Duodenal mucosa (tissue), 2 donors: Measurements from ENCODE around the gene DHX34.
"Not testable (repeated sequence)": the region's sequence is repeated elsewhere in the genome, so short reads cannot be mapped to it uniquely, and the experiment has no call there.

ENCODE experiments used
- H3K27ac ChIP-seq: one replicate; pipeline ENCODE4 v1.7.0; 2013; ENCODE audit warnings: low read depth, low read length
- H3K27me3 ChIP-seq, 2 donors: one replicate each; pipeline ENCODE4 v1.7.0; 2013; ENCODE audit warnings: low read length in 2 of 2, control low read depth in 1 of 2; ENCODE audit not compliant: insufficient read depth in 2 of 2, control insufficient read depth in 1 of 2
- H3K36me3 ChIP-seq, 2 donors: one replicate each; pipeline ENCODE4 v1.7.0; 2013; ENCODE audit warnings: low read length in 2 of 2, control low read depth in 1 of 2; ENCODE audit not compliant: insufficient read depth in 2 of 2, control insufficient read depth in 1 of 2
- H3K4me1 ChIP-seq, 2 donors: one replicate each; pipeline ENCODE4 v1.7.0; 2013; ENCODE audit warnings: low read length in 2 of 2, control low read depth in 1 of 2; ENCODE audit not compliant: insufficient read depth in 2 of 2, control insufficient read depth in 1 of 2
- H3K4me3 ChIP-seq, 2 donors: one replicate each; pipeline ENCODE4 v1.7.0; 2013; ENCODE audit warnings: low read length in 2 of 2, low read depth in 1 of 2
- H3K9ac ChIP-seq, 2 donors: one replicate each; pipeline ENCODE4 v1.7.0; 2013; ENCODE audit warnings: low read length in 2 of 2, low read depth in 1 of 2
- H3K9me3 ChIP-seq, 2 donors: one replicate each; pipeline ENCODE4 v1.7.0; 2013; ENCODE audit warnings: low read length in 2 of 2, control low read depth in 1 of 2; ENCODE audit not compliant: control insufficient read depth in 1 of 2

DHX34 gene

DNA sequence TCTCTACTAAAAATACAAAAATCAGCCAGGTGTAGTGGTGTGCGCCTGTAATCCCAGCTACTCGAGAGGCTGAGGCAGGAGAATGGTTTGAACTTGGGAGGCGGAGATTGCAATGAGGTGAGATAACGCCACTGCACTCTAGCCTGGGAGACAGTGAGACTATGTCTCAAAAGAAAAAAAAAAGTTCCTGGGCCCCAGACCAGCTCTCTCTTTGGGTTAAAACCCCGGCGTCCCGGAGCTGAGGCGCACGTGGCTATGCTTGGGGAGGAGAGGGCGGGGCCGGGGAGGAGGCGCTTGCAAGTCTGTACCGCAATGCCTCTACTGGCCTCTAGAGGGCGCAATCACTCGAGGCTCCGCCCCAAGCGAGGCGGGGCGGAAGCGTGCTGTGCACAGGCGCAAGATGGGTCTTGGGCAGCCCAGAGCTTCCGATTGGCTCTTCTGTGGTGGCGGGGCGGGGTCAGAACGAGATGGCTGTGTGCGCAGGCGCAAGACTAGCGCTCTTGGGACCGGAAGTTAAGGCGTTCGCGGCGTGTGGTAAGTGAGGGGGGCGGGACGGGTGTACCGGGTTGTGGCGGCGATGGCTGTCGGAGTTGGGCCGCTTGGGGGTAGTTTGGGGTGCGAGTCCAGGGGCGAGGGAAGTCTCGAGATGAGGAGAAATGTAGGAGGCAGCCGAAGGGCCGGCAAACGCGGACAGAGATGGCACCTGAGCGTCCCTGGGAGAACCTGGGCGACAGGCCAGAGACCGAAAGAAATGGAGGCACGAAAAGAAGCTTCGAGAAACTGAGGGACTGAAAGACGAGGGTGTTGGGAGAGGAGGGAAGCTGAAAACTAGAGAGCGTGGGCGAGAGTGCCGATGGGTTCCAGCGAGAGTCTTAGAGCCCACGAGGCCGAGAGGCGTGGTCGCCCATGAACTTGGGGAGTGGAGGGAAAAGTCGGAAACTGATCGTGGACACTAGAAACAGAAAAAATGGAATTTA, at the start of gene DHX34:
DHX34 (plus strand) TSS at position 497 of the 977 bp plus-strand sequence. CDS start 3,716 bp downstream, outside the sequence.
- Histone ChIP-seq H3K4me1 (peaks cover 16 to 18% of the 10 kb centered on the region in 2 donors), H3K4me3 (peak within 1 kb of the TSS; percentile 81 to 95), H3K36me3 (peaks cover 7 to 14% of the 10 kb centered on the region in 2 donors), H3K27ac (peak within 1 kb of the TSS; percentile 44), H3K27me3 (no peaks in the 10 kb centered on the region), H3K9me3 (no peaks in the 10 kb centered on the region), H3K9ac (peak within 1 kb of the TSS; percentile 68 to 84)

GRCh38 chr19:47300867-47301266, 48.2 kb upstream of the DHX34 start:
- not testable (repeated sequence) for H3K27ac ChIP-seq, H3K4me3 ChIP-seq, H3K9me3 ChIP-seq, H3K9ac ChIP-seq, H3K36me3 ChIP-seq, H3K4me1 ChIP-seq, H3K27me3 ChIP-seq

DNA sequence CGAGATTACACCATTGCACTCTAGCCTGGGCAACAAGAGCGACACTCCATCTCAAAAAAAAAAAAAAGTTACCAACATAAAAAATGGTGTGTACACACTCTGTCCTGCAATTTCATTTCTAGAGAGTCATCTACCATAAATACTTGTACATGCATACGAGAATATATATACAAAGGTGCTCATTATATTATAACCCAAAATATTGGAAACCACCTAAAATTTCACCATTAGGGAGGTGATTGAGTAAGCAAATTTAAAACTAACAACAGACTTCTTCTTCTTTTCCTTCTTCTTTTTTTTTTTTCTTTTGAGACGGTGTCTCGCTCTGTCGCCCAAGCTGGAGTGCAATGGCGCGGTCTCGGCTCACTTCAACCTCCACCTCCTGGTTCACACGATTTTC, 46.9 kb upstream of the DHX34 start:
- Histone ChIP-seq H3K36me3 (no peaks in the 10 kb centered on the region), H3K4me1 (peaks cover 2 to 3% of the 10 kb centered on the region in 2 donors), H3K4me3 (no peak overlapping the region), H3K27ac (no peak overlapping the region), H3K9ac (no peak overlapping the region), H3K27me3 (no peaks in the 10 kb centered on the region), H3K9me3 (no peaks in the 10 kb centered on the region)

GRCh38 chr19:47303966-47304365, 45.1 kb upstream of the DHX34 start:
- H3K9ac ChIP-seq: no peak overlapping the region

GRCh38 chr19:47305309-47305751, 43.8 kb upstream of the DHX34 start:
- H3K4me1 ChIP-seq: peaks cover 2 to 3% of the 10 kb centered on the region in 2 donors
- no peaks in the 10 kb centered on the region for H3K9me3 ChIP-seq
- no peaks in the 10 kb centered on the region for H3K36me3 ChIP-seq
- H3K27ac ChIP-seq: no peak overlapping the region
- H3K9ac ChIP-seq: no peak overlapping the region
- H3K4me3 ChIP-seq: no peak overlapping the region
- H3K27me3 ChIP-seq: no peaks in the 10 kb centered on the region

More at GRCh38 chr19:47303966-47304365, 45.1 kb upstream of the DHX34 start:
- no peak overlapping the region for H3K4me3 ChIP-seq
- no peaks in the 10 kb centered on the region for H3K9me3 ChIP-seq
- peaks cover 2 to 3% of the 10 kb centered on the region in 2 donors for H3K4me1 ChIP-seq
- H3K27ac ChIP-seq: no peak overlapping the region
- H3K36me3 ChIP-seq: no peaks in the 10 kb centered on the region
- no peaks in the 10 kb centered on the region for H3K27me3 ChIP-seq

DNA sequence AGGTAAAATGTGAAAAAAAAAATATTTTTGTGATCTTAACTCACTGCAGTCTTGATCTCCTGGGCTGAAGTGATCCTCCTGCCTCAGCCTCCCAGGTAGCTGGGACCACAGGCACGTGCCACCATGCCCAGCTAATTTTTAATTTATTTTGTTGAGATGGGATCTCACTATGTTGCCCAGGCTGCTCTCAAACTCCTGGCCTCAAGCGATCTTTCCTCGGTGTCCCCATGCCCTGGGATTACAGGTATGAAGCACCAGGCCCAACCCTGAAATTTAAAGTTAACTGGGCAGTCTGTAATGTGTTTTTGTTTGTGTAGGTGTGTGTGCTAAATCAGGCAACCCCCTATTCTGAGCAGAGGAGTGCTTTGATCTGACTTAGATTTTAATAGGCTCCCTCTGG, 42.8 kb upstream of the DHX34 start:
- Histone ChIP-seq H3K9ac (no peak overlapping the region), H3K4me3 (no peak overlapping the region), H3K27ac (no peak overlapping the region)

DNA sequence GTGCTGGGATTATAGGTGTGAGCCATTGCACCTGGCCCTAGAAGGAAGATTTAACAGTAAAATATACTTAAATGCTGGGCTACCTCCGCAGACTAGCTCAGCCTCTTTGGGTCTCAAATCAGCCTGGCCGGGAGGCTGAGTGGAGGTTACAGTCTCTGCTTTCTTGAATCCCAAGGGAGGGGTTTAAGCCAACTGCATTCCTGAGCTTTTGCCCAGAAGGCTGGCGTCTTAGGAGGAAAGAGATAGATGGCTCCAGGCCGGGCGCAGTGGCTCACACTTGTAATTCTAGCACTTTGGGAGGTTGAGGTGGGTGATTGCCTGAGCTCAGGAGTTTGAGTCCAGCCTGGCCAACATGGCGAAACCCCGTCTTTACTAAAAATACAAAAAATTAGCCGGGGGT, 40.1 kb upstream of the DHX34 start:
- no peak overlapping the region for H3K9ac ChIP-seq
- no peak overlapping the region for H3K4me3 ChIP-seq
- H3K36me3 ChIP-seq: no peaks in the 10 kb centered on the region
- H3K27me3 ChIP-seq: no peaks in the 10 kb centered on the region
- peaks cover 2 to 3% of the 10 kb centered on the region in 2 donors for H3K4me1 ChIP-seq
- no peaks in the 10 kb centered on the region for H3K9me3 ChIP-seq
- H3K27ac ChIP-seq: no peak overlapping the region

More for the DNA sequence above, 42.8 kb upstream of the DHX34 start:
- Histone ChIP-seq H3K27me3 (no peaks in the 10 kb centered on the region), H3K4me1 (peaks cover 2 to 3% of the 10 kb centered on the region in 2 donors), H3K36me3 (no peaks in the 10 kb centered on the region), H3K9me3 (no peaks in the 10 kb centered on the region)

GRCh38 chr19:47309608-47310007, 39.5 kb upstream of the DHX34 start, which contains the start of gene C5AR1:
TSS of gene C5AR1 (plus strand) at chr19:47309861. CDS start at chr19:47309896, 35 bp downstream.
- Histone ChIP-seq H3K27ac (no peak within 1 kb of the TSS), H3K4me3 (no peak within 1 kb of the TSS), H3K4me1 (peaks cover 2 to 3% of the 10 kb centered on the region in 2 donors), H3K9me3 (no peaks in the 10 kb centered on the region), H3K27me3 (no peaks in the 10 kb centered on the region), H3K36me3 (no peaks in the 10 kb centered on the region), H3K9ac (no peak within 1 kb of the TSS)

DNA sequence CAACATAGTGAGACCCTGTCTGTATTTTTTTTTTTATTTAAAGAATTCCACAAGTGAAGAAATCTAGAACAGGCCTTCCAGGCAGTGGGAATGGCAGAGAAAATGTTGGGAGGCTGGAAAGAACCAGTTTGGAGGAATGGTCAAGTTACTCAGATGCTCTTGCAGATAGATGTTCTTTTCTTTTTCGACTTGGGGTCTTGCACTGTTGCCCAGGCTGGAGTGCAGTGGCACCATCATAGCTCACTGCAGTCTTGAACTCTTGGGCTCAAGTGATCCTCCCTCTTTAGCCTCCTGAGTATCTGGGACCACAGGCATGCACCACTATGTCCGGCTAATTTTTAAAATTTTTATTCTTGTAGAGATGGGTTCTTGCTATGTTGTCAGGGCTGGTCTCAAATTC, 38.8 kb upstream of the DHX34 start:
- H3K9ac ChIP-seq: no peak overlapping the region
- no peak overlapping the region for H3K4me3 ChIP-seq
- no peak overlapping the region for H3K27ac ChIP-seq

GRCh38 chr19:47310819-47311218, 38.3 kb upstream of the DHX34 start:
- Histone ChIP-seq H3K4me3 (no peak overlapping the region), H3K27ac (no peak overlapping the region), H3K9ac (no peak overlapping the region), H3K4me1 (no peaks in the 10 kb centered on the region), H3K9me3 (no peaks in the 10 kb centered on the region), H3K27me3 (no peaks in the 10 kb centered on the region), H3K36me3 (no peaks in the 10 kb centered on the region)

More for the DNA sequence above, 38.8 kb upstream of the DHX34 start:
- Histone ChIP-seq H3K9me3 (no peaks in the 10 kb centered on the region), H3K27me3 (no peaks in the 10 kb centered on the region), H3K36me3 (no peaks in the 10 kb centered on the region), H3K4me1 (peaks cover 2% of the 10 kb centered on the region in 2 donors)
